PFSK-1 (cell line): ENCODE data around the gene TRPV4. TPM values are rescaled to one million over a fixed set of nuclear protein-coding genes. Genes with fewer than 3 reads are reported as not detected.

ENCODE experiments used
- FOXP2 ChIP-seq: optimal IDR thresholded peaks from 2 replicates; pipeline ENCODE3; 2011; ENCODE audit warnings: borderline replicate concordance, control low read depth, inconsistent platforms; ENCODE audit not compliant: insufficient read depth; ENCODE audit errors: extremely low read length, extremely low read depth
- POLR2AphosphoS5 ChIP-seq: IDR thresholded peaks from 2 replicates; pipeline ENCODE4 v1.6.1; 2012; ENCODE audit warnings: low read depth, mild to moderate bottlenecking, control low read depth, low read length, moderate library complexity
- SIN3A ChIP-seq: IDR thresholded peaks from 2 replicates; pipeline ENCODE4 v1.6.1; 2012; ENCODE audit warnings: mild to moderate bottlenecking, low read length, moderate library complexity, borderline replicate concordance; ENCODE audit not compliant: insufficient read depth
- TAF1 ChIP-seq: IDR thresholded peaks from 2 replicates; pipeline ENCODE4 v1.6.1; 2012; ENCODE audit warnings: low read length, control low read depth, borderline replicate concordance; ENCODE audit not compliant: insufficient read depth
- polyA plus RNA-seq: library from polyadenylated mRNA; unstranded; fragments of >200 nt; gene quantifications from one replicate; pipeline ENCODE4 v1.2.1, GENCODE V29; 2012; ENCODE audit warnings: low read depth, missing spikeins; ENCODE audit not compliant: insufficient read length
- TF ChIP-seq, protein P1 (sequence below), 2 experiments: IDR thresholded peaks; 2 replicates each; pipeline versions ENCODE4 v1.6.1 to v1.8.0; 2011 to 2012; ENCODE audit warnings: low read depth in 2 of 2, low read length in 2 of 2, control low read depth in 1 of 2, inconsistent platforms in 1 of 2, mild to moderate bottlenecking in 1 of 2, moderate library complexity in 1 of 2; ENCODE audit not compliant: insufficient read depth in 1 of 2

TRPV4 gene
- polyA plus RNA-seq = not detected

DNA sequence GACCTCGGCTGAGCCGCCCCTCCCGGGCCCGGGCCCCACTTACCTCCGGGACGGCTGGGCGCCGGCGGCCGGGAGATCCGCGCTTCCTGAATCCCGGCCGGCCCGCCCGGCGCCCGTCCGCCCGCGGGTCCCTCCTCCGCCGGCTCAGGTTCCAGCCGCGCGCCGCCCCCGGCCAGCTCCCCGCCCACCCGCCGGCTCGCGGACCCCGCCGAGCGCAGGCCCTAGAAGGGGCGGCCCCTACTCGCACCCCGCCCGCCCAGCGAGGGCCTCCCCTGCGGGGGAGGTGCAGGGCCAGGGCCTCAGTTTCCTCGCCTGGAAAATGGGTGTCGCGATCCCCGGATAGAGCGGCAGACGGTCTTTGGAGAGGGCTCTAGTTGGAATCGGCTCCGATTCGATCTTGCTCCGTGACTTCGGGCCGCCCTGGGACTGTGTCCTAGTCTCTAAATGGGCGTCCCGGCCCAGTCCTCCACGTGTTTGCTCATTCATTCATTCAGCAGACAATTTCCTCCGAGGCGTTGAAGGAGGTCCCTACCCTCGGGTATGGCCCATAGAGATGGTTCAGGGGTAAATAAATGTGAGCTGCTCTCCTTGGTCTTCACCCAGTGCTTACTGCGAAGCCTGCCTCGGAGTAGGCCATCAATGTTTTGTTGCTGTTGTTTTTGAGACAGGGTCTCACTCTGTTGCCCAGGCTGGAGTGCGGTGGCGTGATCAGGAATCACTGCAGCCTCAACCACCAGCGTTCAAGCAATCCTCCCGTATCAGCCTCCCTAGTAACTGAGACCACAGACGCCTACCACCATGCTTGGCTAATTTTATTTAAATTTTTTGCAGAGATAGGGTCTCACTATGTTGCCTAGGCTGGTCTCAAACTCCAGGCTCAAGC is at the start of gene TRPV4:
TRPV4 (minus strand) TSS at position 92 of the 883 bp plus-strand sequence. CDS start 18,602 bp downstream, outside the sequence.
- no peak for TF ChIP-seq POLR2AphosphoS5
- TF ChIP-seq, protein P1, sequence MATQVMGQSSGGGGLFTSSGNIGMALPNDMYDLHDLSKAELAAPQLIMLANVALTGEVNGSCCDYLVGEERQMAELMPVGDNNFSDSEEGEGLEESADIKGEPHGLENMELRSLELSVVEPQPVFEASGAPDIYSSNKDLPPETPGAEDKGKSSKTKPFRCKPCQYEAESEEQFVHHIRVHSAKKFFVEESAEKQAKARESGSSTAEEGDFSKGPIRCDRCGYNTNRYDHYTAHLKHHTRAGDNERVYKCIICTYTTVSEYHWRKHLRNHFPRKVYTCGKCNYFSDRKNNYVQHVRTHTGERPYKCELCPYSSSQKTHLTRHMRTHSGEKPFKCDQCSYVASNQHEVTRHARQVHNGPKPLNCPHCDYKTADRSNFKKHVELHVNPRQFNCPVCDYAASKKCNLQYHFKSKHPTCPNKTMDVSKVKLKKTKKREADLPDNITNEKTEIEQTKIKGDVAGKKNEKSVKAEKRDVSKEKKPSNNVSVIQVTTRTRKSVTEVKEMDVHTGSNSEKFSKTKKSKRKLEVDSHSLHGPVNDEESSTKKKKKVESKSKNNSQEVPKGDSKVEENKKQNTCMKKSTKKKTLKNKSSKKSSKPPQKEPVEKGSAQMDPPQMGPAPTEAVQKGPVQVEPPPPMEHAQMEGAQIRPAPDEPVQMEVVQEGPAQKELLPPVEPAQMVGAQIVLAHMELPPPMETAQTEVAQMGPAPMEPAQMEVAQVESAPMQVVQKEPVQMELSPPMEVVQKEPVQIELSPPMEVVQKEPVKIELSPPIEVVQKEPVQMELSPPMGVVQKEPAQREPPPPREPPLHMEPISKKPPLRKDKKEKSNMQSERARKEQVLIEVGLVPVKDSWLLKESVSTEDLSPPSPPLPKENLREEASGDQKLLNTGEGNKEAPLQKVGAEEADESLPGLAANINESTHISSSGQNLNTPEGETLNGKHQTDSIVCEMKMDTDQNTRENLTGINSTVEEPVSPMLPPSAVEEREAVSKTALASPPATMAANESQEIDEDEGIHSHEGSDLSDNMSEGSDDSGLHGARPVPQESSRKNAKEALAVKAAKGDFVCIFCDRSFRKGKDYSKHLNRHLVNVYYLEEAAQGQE (IDR thresholded peaks at IDR 0.05; ENCODE audit: insufficient read depth in 1 of 2, low read depth in 2 of 2, low read length in 2 of 2) = no peak
- TF ChIP-seq FOXP2 = no peak
- no peak for TF ChIP-seq SIN3A
- no peak for TF ChIP-seq TAF1

GRCh38 chr12:109881752-109882151 is 48.6 kb upstream of the TRPV4 start:
- no peak for TF ChIP-seq SIN3A
- TF ChIP-seq, protein P1 (IDR thresholded peaks at IDR 0.05; ENCODE audit: insufficient read depth in 1 of 2, low read depth in 2 of 2, low read length in 2 of 2) = no peak
- TF ChIP-seq FOXP2 = no peak

- TF ChIP-seq, protein P1 (IDR thresholded peaks at IDR 0.05; ENCODE audit: insufficient read depth in 1 of 2, low read depth in 2 of 2, low read length in 2 of 2) = 0 out of 4 replicates have a peak, but pooled peaks of 1 of the 2 experiments have one; percentile 22
- TF ChIP-seq POLR2AphosphoS5 = no peak
Measured at GRCh38 chr12:109880938-109881337, 47.7 kb upstream of the TRPV4 start.

DNA sequence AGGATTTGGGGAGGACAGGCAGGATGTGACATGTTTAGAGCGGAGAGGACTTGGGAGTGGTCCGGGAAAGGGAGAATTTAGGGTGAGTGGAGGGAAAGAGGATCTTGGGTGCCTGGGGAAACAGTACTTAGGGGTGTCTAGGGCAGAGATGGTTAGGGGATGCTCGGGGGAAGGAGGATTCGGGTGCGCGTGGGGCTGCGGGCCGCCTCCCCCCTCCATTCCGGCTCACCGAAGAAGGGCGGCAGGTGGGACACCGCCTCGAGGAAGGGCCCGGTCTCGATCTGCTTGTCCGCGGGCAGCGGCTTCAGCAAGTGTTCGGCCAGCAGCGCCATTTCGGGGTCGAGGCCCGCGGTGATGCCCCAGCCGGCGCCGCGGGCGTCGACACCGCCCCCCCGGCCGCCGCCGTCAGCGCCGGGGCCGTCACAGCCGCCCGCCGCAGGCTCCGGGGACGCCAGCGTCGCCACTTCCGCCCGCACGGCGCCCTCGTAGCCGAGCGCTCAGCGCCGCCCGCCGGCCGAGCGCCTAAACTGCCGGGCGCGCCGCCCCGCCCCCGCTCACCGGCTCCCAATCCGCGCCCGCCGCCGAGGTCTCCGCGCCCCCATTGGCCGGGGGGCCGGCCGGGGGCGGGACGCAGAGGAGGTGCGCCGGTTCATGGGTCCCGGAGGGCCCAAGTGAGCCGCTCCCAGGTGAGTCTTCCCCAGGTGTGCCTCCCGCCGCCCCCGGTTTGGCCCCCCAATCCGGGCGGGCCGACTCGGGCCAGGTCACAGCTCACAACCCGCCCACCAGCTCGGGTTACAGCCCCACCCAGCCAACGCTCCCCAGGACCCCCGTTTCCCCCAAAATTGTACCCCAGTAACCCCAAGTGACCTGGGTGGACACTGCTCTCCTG is 47.1 kb upstream of the TRPV4 start, which contains the start of gene GLTP:
GLTP (minus strand) TSS at position 499 of the 889 bp plus-strand sequence; CDS start at position 332, 167 bp downstream.
- TF ChIP-seq SIN3A (no peak), TAF1 (no peak), POLR2AphosphoS5 (no peak), FOXP2 (no peak)
- TF ChIP-seq, protein P1 (IDR thresholded peaks at IDR 0.05; ENCODE audit: insufficient read depth in 1 of 2, low read depth in 2 of 2, low read length in 2 of 2) = no peak
